ENCODE results near the gene CEACAM3.

- TF ChIP-seq POLR2A (IDR thresholded peaks at IDR 0.05; ENCODE audit: low read depth, low read length) (no peak), TAF1 (IDR thresholded peaks at IDR 0.05; ENCODE audit: low read depth, low read length) (no peak), POLR2AphosphoS5 (IDR thresholded peaks at IDR 0.05; ENCODE audit: low read depth, low read length) (no peak)
Observed at GRCh38 chr19:41848666-41849065, 52.3 kb downstream of the CEACAM3 start.
